AG04449 (cell line): Measurements from ENCODE around the gene GDI1.

Source experiments
- CTCF ChIA-PET: fragments of 350-600 bp; formaldehyde crosslinking; extraction: SDS; loops from one replicate; lab custom pipeline; 2021; ENCODE audit warnings: antibody characterized with exemption; lab: Yijun Ruan, JAX
- POLR2A ChIA-PET: fragments of 400-600, 350-600 bp; formaldehyde crosslinking; extraction: SDS; loops from one replicate; lab custom pipeline; 2020; ENCODE audit warnings: antibody characterized with exemption, inconsistent platforms; lab: Yijun Ruan, JAX
- DNase-seq: peaks from one replicate; pipeline ENCODE4 v3.0.0-alpha.2; 2010; ENCODE audit warnings: low read depth, low spot score
- H3K4me3 ChIP-seq: 2 replicates; pipeline ENCODE4 v1.5.1; 2011; ENCODE audit warnings: low read depth, mild to moderate bottlenecking, control low read depth, low read length
- TF ChIP-seq, protein P1 (sequence below): IDR thresholded peaks from one replicate; pipeline ENCODE4 v1.5.1; 2011; ENCODE audit warnings: mild to moderate bottlenecking, moderate library complexity, low read length, control low read depth, inconsistent platforms; ENCODE audit not compliant: insufficient read depth; ENCODE audit errors: missing control alignments

The GDI1 gene

DNA sequence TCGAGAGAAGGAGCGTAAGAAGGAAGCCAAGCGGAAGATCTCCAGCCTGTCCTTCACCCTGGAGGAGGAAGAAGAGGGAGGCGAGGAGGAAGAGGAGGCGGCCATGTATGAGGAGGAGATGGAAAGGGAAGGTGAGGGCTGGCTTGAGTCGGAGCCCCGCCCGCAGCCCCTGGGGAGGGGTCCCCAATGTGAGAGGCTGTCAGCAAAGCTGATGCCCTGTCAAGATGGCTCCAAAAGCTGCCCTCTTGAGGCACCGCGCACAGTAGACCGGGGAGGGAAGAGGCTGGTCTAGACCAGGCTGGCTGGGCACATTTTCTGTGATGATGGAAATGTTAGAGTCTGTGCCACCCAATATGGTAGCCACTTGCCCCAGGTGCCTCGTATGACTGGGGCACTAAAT is 9.5 kb downstream of the GDI1 start:
- H3K4me3 ChIP-seq, result no peak overlapping the region
- TF ChIP-seq, protein P1, sequence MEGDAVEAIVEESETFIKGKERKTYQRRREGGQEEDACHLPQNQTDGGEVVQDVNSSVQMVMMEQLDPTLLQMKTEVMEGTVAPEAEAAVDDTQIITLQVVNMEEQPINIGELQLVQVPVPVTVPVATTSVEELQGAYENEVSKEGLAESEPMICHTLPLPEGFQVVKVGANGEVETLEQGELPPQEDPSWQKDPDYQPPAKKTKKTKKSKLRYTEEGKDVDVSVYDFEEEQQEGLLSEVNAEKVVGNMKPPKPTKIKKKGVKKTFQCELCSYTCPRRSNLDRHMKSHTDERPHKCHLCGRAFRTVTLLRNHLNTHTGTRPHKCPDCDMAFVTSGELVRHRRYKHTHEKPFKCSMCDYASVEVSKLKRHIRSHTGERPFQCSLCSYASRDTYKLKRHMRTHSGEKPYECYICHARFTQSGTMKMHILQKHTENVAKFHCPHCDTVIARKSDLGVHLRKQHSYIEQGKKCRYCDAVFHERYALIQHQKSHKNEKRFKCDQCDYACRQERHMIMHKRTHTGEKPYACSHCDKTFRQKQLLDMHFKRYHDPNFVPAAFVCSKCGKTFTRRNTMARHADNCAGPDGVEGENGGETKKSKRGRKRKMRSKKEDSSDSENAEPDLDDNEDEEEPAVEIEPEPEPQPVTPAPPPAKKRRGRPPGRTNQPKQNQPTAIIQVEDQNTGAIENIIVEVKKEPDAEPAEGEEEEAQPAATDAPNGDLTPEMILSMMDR, result no peak
- DNase-seq, result no peak
- POLR2A ChIA-PET, result interaction anchor here (0.6 to 1.3 kb wide), 2 partner anchors 13 to 23 kb away, joined by 3 to 5 read pairs; no protein-coding TSS in a partner anchor
- CTCF ChIA-PET, result interaction anchor here (0.8 kb wide), 1 partner anchor 81 kb away, joined by 3 read pairs; no protein-coding TSS in a partner anchor

DNA sequence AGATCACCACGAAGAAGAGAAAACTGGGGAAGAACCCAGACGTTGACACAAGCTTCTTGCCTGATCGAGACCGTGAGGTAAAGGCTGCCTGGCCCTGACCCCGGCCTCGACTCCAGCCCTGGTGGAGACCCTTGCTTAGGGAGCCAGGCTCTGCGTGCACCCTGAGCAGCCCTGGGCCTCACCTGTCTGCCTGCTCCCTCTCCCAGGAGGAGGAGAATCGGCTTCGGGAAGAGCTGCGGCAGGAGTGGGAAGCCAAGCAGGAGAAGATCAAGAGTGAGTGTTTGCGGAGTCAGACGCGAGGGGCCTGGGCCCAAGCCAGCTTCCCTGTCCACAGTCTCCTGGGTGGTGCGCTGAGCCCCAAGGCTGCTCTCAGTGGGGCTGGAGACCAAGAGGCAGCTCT is 11.5 kb downstream of the GDI1 start:
- no peak for DNase-seq
- no peak overlapping the region for H3K4me3 ChIP-seq
- POLR2A ChIA-PET, result interaction anchor here (0.7 to 2.3 kb wide), 2 partner anchors 11 to 28 kb away, joined by 3 to 8 read pairs; no protein-coding TSS in a partner anchor
- CTCF ChIA-PET, result interaction anchor here (1.1 kb wide), 1 partner anchor 79 kb away, joined by 3 read pairs; no protein-coding TSS in a partner anchor
- TF ChIP-seq, protein P1, result no peak

DNA sequence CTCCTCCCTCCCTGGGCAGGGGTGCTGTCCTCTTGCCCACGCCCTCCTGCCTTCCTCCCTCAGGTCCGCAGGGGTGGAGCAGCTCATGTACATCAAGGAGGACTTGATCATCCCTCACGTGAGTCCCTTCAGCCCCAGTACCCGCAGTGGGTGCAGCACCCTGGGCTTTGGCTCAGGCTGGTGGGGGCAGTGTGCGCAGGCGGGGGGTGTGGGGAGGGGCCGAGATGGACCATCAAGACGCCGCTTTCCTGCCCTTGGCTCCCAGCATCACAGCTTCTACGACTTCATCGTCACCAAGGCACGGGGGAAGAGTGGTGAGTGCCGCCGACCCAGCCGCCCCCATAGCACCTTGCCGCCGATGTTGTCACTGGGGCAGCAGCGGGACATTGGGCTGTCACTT is 12.7 kb downstream of the GDI1 start:
- ChIA-PET CTCF (no interaction called here), POLR2A (interaction anchor here (2.3 kb wide), 1 partner anchor 10 kb away, joined by 8 read pairs; no protein-coding TSS in a partner anchor)
- TF ChIP-seq, protein P1, result no peak
- no peak overlapping the region for H3K4me3 ChIP-seq
- DNase-seq, result no peak

DNA sequence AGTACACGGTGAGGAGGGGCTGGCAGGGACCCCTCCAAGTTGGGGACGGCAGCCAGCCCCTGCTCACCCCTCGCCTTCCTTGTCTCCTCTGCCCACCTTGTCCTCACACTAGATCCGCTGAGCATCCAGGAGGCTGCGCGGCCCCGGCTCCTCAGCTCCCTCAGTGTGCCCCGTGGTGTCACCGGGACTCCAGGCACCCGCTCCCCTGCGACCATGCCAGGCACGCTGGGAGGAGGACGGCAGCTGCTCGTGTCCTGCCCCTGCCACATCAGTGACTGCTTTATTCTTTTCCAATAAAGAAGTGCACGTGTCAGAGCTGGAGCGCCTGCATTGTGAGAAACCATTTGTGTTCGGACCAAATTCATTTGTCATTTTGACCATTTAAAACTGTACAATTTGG is 13.4 kb downstream of the GDI1 start:
- DNase-seq, result no peak
- no peak overlapping the region for H3K4me3 ChIP-seq
- CTCF ChIA-PET, result no interaction called here
- POLR2A ChIA-PET, result interaction anchor here (2.3 kb wide), 1 partner anchor 9 kb away, joined by 8 read pairs; no protein-coding TSS in a partner anchor
- TF ChIP-seq, protein P1, result no peak

DNA sequence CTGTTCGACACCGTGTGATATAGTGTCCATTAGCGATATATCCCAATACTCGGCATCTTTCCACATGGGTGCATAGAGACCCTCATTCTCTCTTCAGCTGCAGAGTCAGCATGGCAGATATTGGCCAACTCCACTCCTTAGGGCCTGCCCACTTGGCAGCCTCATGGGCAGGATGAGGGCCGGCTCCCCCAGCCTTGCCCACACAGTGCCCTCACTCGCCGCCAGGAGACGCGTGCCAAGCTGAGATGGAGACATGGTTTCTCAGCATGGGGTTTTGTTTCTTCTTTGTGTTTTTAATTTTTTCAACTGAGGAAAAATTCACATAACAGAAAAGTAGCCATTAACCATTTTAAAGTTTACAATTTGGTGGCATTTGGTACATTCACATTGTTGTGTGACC is 15.9 kb downstream of the GDI1 start:
- TF ChIP-seq, protein P1, result no peak
- ChIA-PET POLR2A (interaction anchor here (0.9 kb wide), 1 partner anchor 11 kb away, joined by 3 read pairs; no protein-coding TSS in a partner anchor), CTCF (no interaction called here)
- no peak overlapping the region for H3K4me3 ChIP-seq
- DNase-seq, result no peak

DNA sequence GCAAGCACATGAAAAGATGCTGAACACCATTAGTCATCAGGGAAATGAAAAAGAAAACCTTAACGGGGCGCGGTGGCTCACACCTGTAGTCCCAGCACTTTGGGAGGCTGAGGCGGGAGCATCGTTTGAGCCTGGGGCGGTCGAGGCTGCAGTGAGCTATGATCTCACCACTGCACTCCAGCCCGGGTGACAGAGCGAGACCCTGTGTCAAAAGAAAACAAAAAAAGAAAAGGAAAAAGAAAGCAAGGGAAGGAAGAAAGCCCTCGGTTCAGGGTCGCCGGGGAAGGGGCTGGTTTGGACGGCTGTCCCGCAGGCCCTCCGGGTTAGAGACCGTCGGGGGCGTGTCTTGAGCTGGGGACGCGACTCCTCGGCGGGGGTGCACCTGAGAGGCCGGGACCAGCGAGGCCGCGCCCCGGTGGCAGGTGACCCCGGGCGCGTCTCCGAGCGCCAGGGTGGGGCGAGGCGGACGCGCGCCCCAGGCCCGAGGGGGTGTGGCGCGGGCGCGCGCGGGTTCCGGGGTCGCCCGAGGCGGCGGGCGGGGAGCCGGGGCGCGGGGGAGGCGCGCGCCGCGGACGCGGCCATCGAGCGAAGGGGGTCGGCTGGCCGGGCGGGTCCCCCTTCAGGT is 20.6 kb downstream of the GDI1 start:
- CTCF ChIA-PET, result no interaction called here

More for the DNA sequence above, 20.6 kb downstream of the GDI1 start:
- TF ChIP-seq, protein P1, result no peak
- POLR2A ChIA-PET, result interaction anchor here (0.7 to 1.0 kb wide), 2 partner anchors 12 to 76 kb away, joined by 3 read pairs; no protein-coding TSS in a partner anchor
- no peak for DNase-seq
- peak overlapping the region; percentile 52 for H3K4me3 ChIP-seq
